Ovary (tissue), 3 donors: Measurements from ENCODE around the gene CD40.

Experiments
- CTCF ChIP-seq, 3 donors: fragments of 450-650 bp in 2 of 3; fragments of 200-600 bp in 1 of 3; IDR thresholded peaks; one replicate each; pipeline versions ENCODE4 v1.5.1 to v1.8.0; 2016 to 2022; ENCODE audit warnings: antibody characterized with exemption in 3 of 3, mild to moderate bottlenecking in 1 of 3
- EP300 ChIP-seq: sonication (generic); formaldehyde crosslinking; IDR thresholded peaks from one replicate; pipeline ENCODE4 v1.6.1; 2017; ENCODE audit warnings: antibody characterized with exemption
- donor health status: DM: no; HTN: no; CAD: no.

DNA sequence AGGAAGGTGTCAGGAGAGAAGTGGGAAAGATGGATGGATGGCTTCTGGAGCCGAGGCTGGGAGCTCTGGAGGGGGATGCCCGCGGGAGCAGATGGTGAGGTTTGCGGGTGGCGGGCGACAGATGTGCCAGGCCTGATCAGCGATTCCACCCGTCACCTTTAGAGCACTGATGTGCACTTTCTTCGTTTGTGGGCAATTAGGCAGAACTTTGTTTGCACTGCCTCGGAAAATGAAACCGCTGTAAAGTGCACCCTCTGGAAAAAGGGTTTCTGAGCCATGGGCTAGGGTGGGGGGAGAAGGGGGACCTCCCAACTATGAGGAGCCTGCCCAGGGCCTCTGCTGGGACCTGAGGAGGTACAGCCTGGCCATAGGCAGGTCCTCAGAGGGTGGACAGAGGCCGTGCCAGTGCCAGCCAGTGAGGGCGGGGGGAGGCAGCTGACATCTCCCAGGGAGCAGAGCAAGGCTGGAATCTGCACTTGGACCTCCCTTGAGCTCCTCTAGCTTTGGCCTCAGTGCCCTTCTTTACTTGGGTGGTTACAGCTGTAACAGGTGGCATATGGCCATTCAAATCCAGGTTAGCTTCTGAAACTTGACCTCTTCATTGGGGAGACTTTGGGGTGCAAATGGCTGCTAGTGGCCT lies 58.7 kb downstream of the CD40 start:
- TF ChIP-seq EP300 (no peak), CTCF (IDR thresholded peaks at IDR 0.05) (no peak)
